Measurements from ENCODE around the gene PPM1M. TPM values are rescaled to one million over a fixed set of nuclear protein-coding genes. Genes with fewer than 3 reads are reported as not detected.

Gene PPM1M
- total RNA-seq, 2 experiments from 2014 or later = 94.3 to 100 TPM

DNA sequence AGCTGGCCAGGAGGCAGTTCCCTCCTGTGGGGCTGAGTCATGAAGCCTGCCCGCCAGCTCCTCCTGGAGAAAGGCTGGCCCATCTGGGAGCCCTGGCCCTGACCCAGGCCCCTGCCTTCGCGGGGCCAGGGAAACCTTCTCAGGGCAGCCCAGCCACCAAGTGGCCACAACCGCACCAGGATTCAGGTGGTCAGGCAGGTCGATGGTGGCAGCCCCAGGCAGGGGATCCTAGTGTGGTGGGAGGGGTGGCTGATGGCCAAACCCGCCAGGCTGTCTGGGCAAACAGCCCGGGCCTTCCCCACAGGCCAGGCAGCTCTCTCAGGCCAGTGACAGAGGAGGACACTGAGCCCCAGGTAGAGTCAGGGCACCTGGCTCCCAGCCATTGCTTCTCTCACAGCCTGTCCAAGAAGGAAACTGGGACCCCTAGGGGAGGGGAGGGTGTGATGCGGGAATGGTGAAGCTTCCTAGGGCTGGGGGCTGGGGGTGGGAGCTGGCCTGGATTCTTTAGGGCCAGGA is 7.8 kb upstream of the PPM1M start:
- ChIA-PET POLR2A (interaction anchor here (1.5 to 33.3 kb wide), 5 partner anchors 10 to 40 kb away, joined by 4 to 949 read pairs (median 77); partner anchors contain the start of genes GLYCTK, PPM1M, TLR9 and WDR82), CTCF (interaction anchor here (1.2 to 10.8 kb wide), 5 partner anchors 11 to 101 kb away, joined by 4 to 198 read pairs (median 65); partner anchors contain the start of genes TLR9 and WDR82)
- Mint-ChIP-seq H3K9me3 (no peaks in the 10 kb centered on the region), H3K27me3 (no peaks in the 10 kb centered on the region), H3K4me1 (ENCODE audit: low read depth) (peaks cover 68% of the 10 kb centered on the region), H3K4me3 (peak overlapping the region; percentile 99), H3K27ac (peak overlapping the region; percentile 94), H3K36me3 (ENCODE audit: low read depth) (peaks cover 51% of the 10 kb centered on the region)
- DNase-seq (peak; percentile 2), ATAC-seq (no peak)
- TF ChIP-seq, protein P1, sequence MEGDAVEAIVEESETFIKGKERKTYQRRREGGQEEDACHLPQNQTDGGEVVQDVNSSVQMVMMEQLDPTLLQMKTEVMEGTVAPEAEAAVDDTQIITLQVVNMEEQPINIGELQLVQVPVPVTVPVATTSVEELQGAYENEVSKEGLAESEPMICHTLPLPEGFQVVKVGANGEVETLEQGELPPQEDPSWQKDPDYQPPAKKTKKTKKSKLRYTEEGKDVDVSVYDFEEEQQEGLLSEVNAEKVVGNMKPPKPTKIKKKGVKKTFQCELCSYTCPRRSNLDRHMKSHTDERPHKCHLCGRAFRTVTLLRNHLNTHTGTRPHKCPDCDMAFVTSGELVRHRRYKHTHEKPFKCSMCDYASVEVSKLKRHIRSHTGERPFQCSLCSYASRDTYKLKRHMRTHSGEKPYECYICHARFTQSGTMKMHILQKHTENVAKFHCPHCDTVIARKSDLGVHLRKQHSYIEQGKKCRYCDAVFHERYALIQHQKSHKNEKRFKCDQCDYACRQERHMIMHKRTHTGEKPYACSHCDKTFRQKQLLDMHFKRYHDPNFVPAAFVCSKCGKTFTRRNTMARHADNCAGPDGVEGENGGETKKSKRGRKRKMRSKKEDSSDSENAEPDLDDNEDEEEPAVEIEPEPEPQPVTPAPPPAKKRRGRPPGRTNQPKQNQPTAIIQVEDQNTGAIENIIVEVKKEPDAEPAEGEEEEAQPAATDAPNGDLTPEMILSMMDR (IDR thresholded peaks at IDR 0.05) = no peak
- intact Hi-C loops (cut with micrococcal nuclease) = loop anchor here (2.0 kb wide), 1 partner anchor 41 kb away; the partner anchor contains the start of gene WDR82

DNA sequence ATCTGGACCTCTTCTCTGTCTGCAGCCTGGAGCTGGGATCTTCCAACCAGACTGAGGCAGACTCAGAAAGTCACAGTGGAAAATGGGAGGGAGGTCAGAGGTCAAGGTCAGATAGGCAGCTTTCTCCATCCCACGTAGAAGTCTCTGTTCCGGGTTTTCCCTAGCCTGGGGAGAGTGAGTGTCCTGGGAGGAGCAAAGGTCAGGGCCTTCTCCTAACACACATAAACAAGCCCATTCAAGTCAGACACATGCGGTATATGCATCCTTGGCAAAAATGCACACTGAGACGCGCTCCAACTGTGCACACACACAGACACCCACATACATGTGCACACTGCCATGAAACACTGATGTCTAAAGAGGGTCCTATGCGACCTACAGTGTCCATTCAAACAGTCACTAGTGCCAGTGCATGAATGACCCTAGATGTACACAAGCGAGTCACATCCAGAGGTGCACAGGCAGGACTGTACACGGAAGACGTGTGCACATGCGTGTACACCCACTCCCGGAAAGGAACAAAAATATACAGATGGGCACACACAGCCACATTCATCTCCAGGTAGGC is 7.3 kb upstream of the PPM1M start:
- ATAC-seq (no peak), DNase-seq (no peak)
- Mint-ChIP-seq H3K27me3 (no peaks in the 10 kb centered on the region), H3K27ac (peak overlapping the region; percentile 94), H3K9me3 (peaks cover 1% of the 10 kb centered on the region), H3K4me1 (ENCODE audit: low read depth) (peaks cover 66% of the 10 kb centered on the region), H3K36me3 (ENCODE audit: low read depth) (peaks cover 55% of the 10 kb centered on the region), H3K4me3 (peak overlapping the region; percentile 99)
- ChIA-PET POLR2A (interaction anchor here (0.6 to 33.3 kb wide), 9 partner anchors 9 to 246 kb away, joined by 3 to 949 read pairs (median 9); partner anchors contain the start of genes GLYCTK, PPM1M, TLR9 and WDR82), CTCF (interaction anchor here (0.7 to 10.8 kb wide), 10 partner anchors 11 to 237 kb away, joined by 3 to 198 read pairs (median 5); partner anchors contain the start of genes TLR9 and WDR82)
- TF ChIP-seq, protein P1 (IDR thresholded peaks at IDR 0.05) = no peak
- intact Hi-C loops (cut with micrococcal nuclease) = loop anchor here (2.0 kb wide), 1 partner anchor 41 kb away; the partner anchor contains the start of gene WDR82

DNA sequence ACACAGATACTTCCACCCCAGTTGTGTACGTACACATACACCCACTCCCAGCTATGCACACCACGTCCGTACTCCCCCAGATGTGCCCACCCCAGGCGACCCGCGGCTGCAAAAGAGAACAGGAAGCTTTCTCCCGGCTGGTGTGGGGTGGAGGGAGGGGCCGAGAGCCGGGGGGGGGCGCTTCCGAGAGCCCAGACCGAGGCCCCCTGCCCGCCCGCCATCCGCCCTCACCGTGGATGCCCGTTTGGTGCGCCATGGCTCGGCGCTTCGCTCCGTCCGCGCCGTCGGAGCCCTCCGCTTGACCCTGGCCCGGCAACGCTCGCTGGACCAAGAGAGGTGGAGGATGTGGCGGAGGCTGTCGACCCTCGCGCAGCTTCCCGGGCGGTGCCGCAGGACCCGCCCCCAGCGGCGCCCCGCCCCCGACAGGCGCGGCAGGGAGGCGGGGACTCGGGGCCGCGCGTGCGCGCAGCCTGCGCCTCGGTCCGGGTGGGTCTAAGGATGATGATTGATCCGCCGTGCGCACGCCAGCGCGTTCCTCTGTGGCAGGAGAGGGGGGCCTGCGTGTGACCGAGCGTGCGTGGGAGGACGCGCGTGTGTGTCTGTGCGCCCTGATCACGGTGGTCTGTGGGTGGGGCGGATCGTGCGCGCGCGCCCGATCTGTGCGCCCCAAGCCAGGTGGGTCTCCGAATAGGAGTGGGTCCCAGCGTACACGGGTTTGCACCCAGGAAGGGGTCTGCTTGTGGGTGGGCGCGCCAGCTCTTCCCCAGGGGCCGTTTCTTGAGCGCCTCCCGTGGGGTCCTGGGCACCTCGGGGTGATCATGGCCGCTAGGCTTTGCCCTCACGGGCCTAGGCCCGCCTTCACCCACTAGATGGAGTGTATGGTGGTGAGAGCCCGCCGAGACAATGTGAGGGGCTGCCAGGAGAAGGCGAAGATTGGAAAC is 6.5 kb upstream of the PPM1M start, which contains the start of gene TWF2:
Gene TWF2 (minus strand): TSS at position 398 of the 941 bp plus-strand sequence. CDS start 142 bp downstream, at position 256.
- Mint-ChIP-seq H3K36me3 (ENCODE audit: low read depth) (peaks cover 57% of the 10 kb centered on the region), H3K4me3 (peak within 1 kb of the TSS; percentile 99), H3K4me1 (ENCODE audit: low read depth) (peaks cover 67% of the 10 kb centered on the region), H3K27ac (peak within 1 kb of the TSS; percentile 97), H3K9me3 (peaks cover 4% of the 10 kb centered on the region), H3K27me3 (no peaks in the 10 kb centered on the region)
- intact Hi-C loops (cut with micrococcal nuclease) = loop anchor here (2.0 kb wide), 1 partner anchor 40 kb away; the partner anchor contains the start of gene WDR82
- POLR2A ChIA-PET = interaction anchor here (0.6 to 33.3 kb wide), 10 partner anchors 8 to 247 kb away, joined by 3 to 949 read pairs (median 6); partner anchors contain the start of genes GLYCTK, PPM1M, TLR9 and WDR82
- ATAC-seq = peak; percentile 74
- DNase-seq = peak; percentile 91
- TF ChIP-seq, protein P1 (IDR thresholded peaks at IDR 0.05) = peak; percentile 30
- CTCF ChIA-PET = interaction anchor here (0.7 to 10.8 kb wide), 11 partner anchors 7 to 238 kb away, joined by 3 to 198 read pairs (median 5); partner anchors contain the start of genes TLR9 and WDR82

DNA sequence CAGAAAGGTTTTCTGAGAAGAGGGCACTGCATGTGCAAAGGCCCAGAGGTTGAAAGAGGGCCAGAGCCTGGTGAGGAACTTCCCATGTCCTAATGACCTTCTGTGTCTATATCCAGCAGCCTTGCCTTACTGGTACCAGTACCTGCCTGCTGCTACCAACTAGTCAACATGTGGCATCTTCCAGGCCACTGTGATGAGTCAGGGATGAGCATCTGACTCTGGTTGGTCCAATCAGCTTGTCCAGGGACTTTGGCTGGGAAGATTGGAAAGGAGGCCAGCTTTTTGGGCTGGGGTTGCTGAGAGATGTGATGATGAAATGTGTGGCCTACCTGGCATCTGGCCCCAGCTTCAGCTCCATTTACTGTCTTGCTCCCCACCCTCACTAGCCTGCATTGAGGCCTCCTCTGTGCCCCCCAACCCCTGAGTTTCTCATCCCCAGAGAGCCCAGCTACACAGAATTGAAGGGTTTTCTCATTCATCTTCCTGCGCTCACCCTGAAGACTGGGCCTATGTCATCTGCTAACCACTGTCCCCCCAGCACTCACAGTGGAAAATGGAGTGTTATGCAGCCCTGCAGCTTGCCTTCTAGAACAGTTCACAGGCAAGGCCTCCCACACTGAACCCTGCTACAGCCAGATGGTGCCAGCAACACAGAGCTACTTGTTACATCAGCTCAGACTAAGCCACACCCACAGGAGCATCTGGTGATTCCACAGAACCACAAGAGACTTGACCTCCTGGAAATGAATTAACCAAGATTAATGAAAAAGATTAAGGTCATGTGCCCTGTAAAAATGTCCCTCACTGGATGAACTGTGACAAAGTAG is 5.3 kb upstream of the PPM1M start:
- DNase-seq (peak; percentile 88), ATAC-seq (peak; percentile 45)
- Mint-ChIP-seq H3K4me1 (ENCODE audit: low read depth) (peaks cover 70% of the 10 kb centered on the region), H3K9me3 (peaks cover 4% of the 10 kb centered on the region), H3K27me3 (no peaks in the 10 kb centered on the region), H3K27ac (peak overlapping the region; percentile 97), H3K36me3 (ENCODE audit: low read depth) (peaks cover 63% of the 10 kb centered on the region), H3K4me3 (peak overlapping the region; percentile 99)
- ChIA-PET CTCF (interaction anchor here (0.7 to 6.5 kb wide), 13 partner anchors 9 to 238 kb away, joined by 3 to 65 read pairs (median 8); partner anchors contain the start of genes GLYCTK and WDR82), POLR2A (interaction anchor here (1.1 to 33.3 kb wide), 10 partner anchors 8 to 188 kb away, joined by 3 to 949 read pairs (median 8); partner anchors contain the start of genes GLYCTK, TLR9 and WDR82)
- TF ChIP-seq, protein P1 (IDR thresholded peaks at IDR 0.05) = no peak
- intact Hi-C loops (cut with micrococcal nuclease) = no loop called here

Data from activated CD8-positive, alpha-beta T cell treated with anti-CD3 and anti-CD28 coated beads for 36 hours (primary cell).